ENCODE results near the gene ATXN7L1.

- no peak for TF ChIP-seq EP300 (IDR thresholded peaks at IDR 0.05)
- TF ChIP-seq, protein P1, sequence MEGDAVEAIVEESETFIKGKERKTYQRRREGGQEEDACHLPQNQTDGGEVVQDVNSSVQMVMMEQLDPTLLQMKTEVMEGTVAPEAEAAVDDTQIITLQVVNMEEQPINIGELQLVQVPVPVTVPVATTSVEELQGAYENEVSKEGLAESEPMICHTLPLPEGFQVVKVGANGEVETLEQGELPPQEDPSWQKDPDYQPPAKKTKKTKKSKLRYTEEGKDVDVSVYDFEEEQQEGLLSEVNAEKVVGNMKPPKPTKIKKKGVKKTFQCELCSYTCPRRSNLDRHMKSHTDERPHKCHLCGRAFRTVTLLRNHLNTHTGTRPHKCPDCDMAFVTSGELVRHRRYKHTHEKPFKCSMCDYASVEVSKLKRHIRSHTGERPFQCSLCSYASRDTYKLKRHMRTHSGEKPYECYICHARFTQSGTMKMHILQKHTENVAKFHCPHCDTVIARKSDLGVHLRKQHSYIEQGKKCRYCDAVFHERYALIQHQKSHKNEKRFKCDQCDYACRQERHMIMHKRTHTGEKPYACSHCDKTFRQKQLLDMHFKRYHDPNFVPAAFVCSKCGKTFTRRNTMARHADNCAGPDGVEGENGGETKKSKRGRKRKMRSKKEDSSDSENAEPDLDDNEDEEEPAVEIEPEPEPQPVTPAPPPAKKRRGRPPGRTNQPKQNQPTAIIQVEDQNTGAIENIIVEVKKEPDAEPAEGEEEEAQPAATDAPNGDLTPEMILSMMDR (IDR thresholded peaks at IDR 0.05), result no peak
These were observed 61.9 kb downstream of the ATXN7L1 start for GRCh38 chr7:105814481-105814880.
